K562 (cell line): Measurements from ENCODE around the gene GNAT2. TPM values are rescaled to one million over a fixed set of nuclear protein-coding genes. Genes with fewer than 3 reads are reported as not detected.

Experiments
- ATAC-seq: fragments of 200-7000 bp; cut with Tn5 transposase; 3 replicates; pipeline ENCODE4 v1.9.1; 2020; ENCODE audit warnings: moderate library complexity
- BruUV-seq: library from RNA; stranded (reverse); fragments of 400-500 nt; replicated peaks from 2 replicates; lab custom pipeline; 2021; lab: Mats Ljungman, UMichigan
- CTCF ChIA-PET: fragments of 300-600 bp; formaldehyde crosslinking; extraction: SDS; loops from one replicate; lab custom pipeline; 2021; ENCODE audit warnings: low intra/inter-chr PET ratio; lab: Yijun Ruan, JAX
- POLR2A ChIA-PET: fragments of 300-600, 350-650 bp; sonication (Branson Sonifier 250); formaldehyde crosslinking; extraction: SDS; loops from one replicate; lab custom pipeline; 2021; ENCODE audit warnings: antibody characterized with exemption, inconsistent platforms; lab: Yijun Ruan, JAX
- DNase-seq, 4 experiments: peaks; one replicate each; pipeline versions ENCODE4 v3.0.0 to v3.0.0-alpha.2; 2011 to 2018; ENCODE audit warnings: low spot score in 3 of 4, mixed read lengths in 3 of 4; ENCODE audit errors: extremely low read depth in 1 of 4
- FAIRE-seq: peaks from 2 replicates; lab custom pipeline; 2011; peaks lifted over from hg19 to GRCh38; lab: Jason Lieb, UNC
- H2AFZ ChIP-seq: 2 replicates; pipeline ENCODE4 v1.6.0; 2011; ENCODE audit warnings: low read depth, low read length, control low read depth, inconsistent platforms
- H3K27ac ChIP-seq: fragments of 200-600 bp; 3 replicates; pipeline ENCODE4 v1.8.0; 2011; ENCODE audit warnings: low read depth, mild to moderate bottlenecking, control low read depth, inconsistent platforms, low read length, moderate library complexity, mixed read lengths; ENCODE audit errors: extremely low read depth
- H3K27me3 ChIP-seq, 2 experiments: fragments of 300-600 bp in 1 of 2; 2 replicates in 1 of 2; 3 replicates in 1 of 2; pipeline versions ENCODE4 v1.6.0 to v1.8.0; 2011; ENCODE audit warnings: inconsistent platforms in 2 of 2, low read length in 2 of 2, mild to moderate bottlenecking in 1 of 2, mixed read lengths in 1 of 2, moderate library complexity in 1 of 2; ENCODE audit not compliant: control insufficient read depth in 2 of 2, insufficient read depth in 2 of 2
- H3K36me3 ChIP-seq: fragments of 300-600 bp; 3 replicates; pipeline ENCODE4 v1.8.0; 2011; ENCODE audit warnings: mild to moderate bottlenecking, low read length, inconsistent platforms; ENCODE audit not compliant: control insufficient read depth, insufficient read depth
- H3K4me1 ChIP-seq, 2 experiments: fragments of 200-600 bp in 1 of 2; replicated peaks in 1 of 2; 2 replicates in 1 of 2; 3 replicates in 1 of 2; pipeline versions ENCODE4 v1.5.1 to v1.8.0; 2011; ENCODE audit warnings: inconsistent platforms in 2 of 2, low read length in 2 of 2, mild to moderate bottlenecking in 1 of 2, mixed read lengths in 1 of 2, moderate library complexity in 1 of 2; ENCODE audit not compliant: control insufficient read depth in 2 of 2, insufficient read depth in 2 of 2
- H3K4me2 ChIP-seq: 2 replicates; pipeline ENCODE4 v1.6.1; 2011; ENCODE audit warnings: low read length, control low read depth, inconsistent platforms, mixed read lengths; ENCODE audit not compliant: insufficient read depth
- H3K4me3 ChIP-seq: fragments of 200-600 bp; sonication (generic), shearing (Covaris generic); 2 replicates; pipeline ENCODE4 v1.5.1; 2016; ENCODE audit warnings: control low read depth, inconsistent platforms
- H3K79me2 ChIP-seq: fragments of 200-600 bp; 3 replicates; pipeline ENCODE4 v1.8.0; 2011; ENCODE audit warnings: low read length, inconsistent platforms; ENCODE audit not compliant: control insufficient read depth, insufficient read depth
- H3K9ac ChIP-seq, 2 experiments: 2 replicates each; pipeline versions ENCODE4 v1.6.0 to v1.6.1; 2011; ENCODE audit warnings: low read depth in 2 of 2, low read length in 2 of 2, control low read depth in 1 of 2, inconsistent platforms in 1 of 2, mild to moderate bottlenecking in 1 of 2, mixed read lengths in 1 of 2; ENCODE audit not compliant: insufficient read depth in 1 of 2
- H3K9me1 ChIP-seq: one replicate; pipeline ENCODE4 v1.6.0; 2011; ENCODE audit warnings: inconsistent platforms, mild to moderate bottlenecking, low read length, moderate library complexity; ENCODE audit not compliant: control insufficient read depth, insufficient read depth
- H3K9me3 ChIP-seq: replicated peaks from 2 replicates; pipeline ENCODE4 v1.5.1; 2011; ENCODE audit warnings: low read depth, low read length, inconsistent platforms; ENCODE audit not compliant: control insufficient read depth, insufficient read depth
- H4K20me1 ChIP-seq: replicated peaks from 2 replicates; pipeline ENCODE4 v1.6.1; 2011; ENCODE audit warnings: low read length, inconsistent platforms, mixed read lengths; ENCODE audit not compliant: control insufficient read depth, insufficient read depth
- FOXK1 ChIP-seq: sonication (generic); formaldehyde crosslinking; IDR thresholded peaks from 2 replicates; pipeline ENCODE4 v1.8.0; 2022; ENCODE audit warnings: missing genetic modification reagents, mild to moderate bottlenecking, borderline replicate concordance
- LEF1 ChIP-seq: fragments of 450-650 bp; IDR thresholded peaks from 2 replicates; pipeline ENCODE4 v1.6.1; 2016; ENCODE audit warnings: mild to moderate bottlenecking
- ZNF785 ChIP-seq: fragments of 250-450 bp; sonication (Bioruptor Pico); IDR thresholded peaks from 2 replicates; pipeline ENCODE4 v1.4.0; 2020; ENCODE audit warnings: mild to moderate bottlenecking
- WGBS: fragments of 100-300 bp; shearing (Covaris generic); methylation state at CpG from one replicate; pipeline ENCODE4 v1.1.6; 2016; ENCODE audit warnings: low coverage, mixed read lengths; ENCODE audit not compliant: insufficient coverage; ENCODE audit errors: missing lambda C conversion rate; 5-methylcytosine and 5-hydroxymethylcytosine counted together
- in situ Hi-C: fragments of 300-500 bp; cut with MboI; formaldehyde crosslinking; loops from 4 replicates; pipeline ENCODE4 v1.15.0; 2018; ENCODE audit warnings: inconsistent platforms, mixed read lengths
- intact Hi-C: fragments of 100-400 bp; cut with micrococcal nuclease; formaldehyde crosslinking; loops from 2 replicates; pipeline ENCODE4 v1.14.2; 2022
- polyA plus RNA-seq, 8 experiments: library from polyadenylated mRNA; depleted of rRNA in 4 of 8; stranded (reverse) in 5 of 8; unstranded in 3 of 8; fragments of >200 nt; fragmentation: Nextera tagmentation in 2 of 8; fragmentation: Illumina TruSeq in 1 of 8; extraction: Ambion mirVana in 2 of 8; extraction: Trizol in 1 of 8; gene quantifications; 2 replicates each; pipeline versions ENCODE4 v1.2.1 to v1.2.3, GENCODE V29; 2011 to 2014; ENCODE audit warnings: inconsistent platforms in 1 of 8, missing spikeins in 1 of 8
- total RNA-seq, 7 experiments: library from RNA; depleted of rRNA in 6 of 7; stranded (reverse); fragments of >200 nt in 6 of 7; fragmentation: Illumina TruSeq in 2 of 7; extraction: Trizol in 2 of 7; gene quantifications; 2 replicates each; pipeline versions ENCODE4 v1.2.1 to v1.2.3, GENCODE V29; 2011 to 2021; ENCODE audit warnings: low replicate concordance in 1 of 7
- TF ChIP-seq, protein P1 (sequence below): sonication (generic); formaldehyde crosslinking; IDR thresholded peaks from 2 replicates; pipeline ENCODE4 v1.8.0; 2022; ENCODE audit warnings: mild to moderate bottlenecking, missing genetic modification reagents
- TF ChIP-seq, protein P2 (sequence below): fragments of 250-450 bp; sonication (Bioruptor Pico); IDR thresholded peaks from 2 replicates; pipeline ENCODE4 v1.8.0; 2022; ENCODE audit warnings: inconsistent platforms, mild to moderate bottlenecking, moderate library complexity, borderline replicate concordance

The GNAT2 gene
- total and polyA plus RNA-seq, 9 of the 15 experiments (the other 6 are each of a cell fraction or from before 2014, with no cell fraction given) = 0.06 to 0.52 (median 0.24) TPM; not detected in 1

DNA sequence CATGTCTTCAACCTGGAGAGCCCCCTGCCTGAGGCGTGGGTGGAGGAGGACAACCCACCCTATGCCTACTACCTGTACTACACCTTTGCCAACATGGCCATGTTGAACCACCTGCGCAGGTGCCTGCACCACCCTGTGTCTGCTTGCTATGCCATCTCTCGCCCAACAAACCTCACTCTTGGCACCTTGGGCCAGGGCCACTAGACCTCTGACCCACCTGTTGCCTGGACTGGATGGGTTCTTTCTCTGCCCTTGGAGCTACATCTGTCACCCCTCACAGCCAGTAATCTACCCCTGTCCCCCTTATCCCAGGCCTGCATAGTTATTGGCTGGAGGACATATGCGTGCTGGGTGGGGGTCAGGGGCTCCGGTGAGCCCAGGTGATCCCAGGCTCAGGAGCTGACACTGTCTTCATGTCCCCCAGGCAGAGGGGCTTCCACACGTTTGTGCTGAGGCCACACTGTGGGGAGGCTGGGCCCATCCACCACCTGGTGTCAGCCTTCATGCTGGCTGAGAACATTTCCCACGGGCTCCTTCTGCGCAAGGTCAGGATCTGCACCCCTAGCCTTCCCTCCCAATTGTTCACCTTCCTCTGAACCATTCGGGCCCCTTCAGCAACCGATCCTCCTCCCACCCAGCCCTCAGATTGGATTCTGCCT is 10.1 kb upstream of the GNAT2 start:
- no TSS peak for BruUV-seq
- Histone ChIP-seq H3K4me1 (peaks cover 0 to 45% of the 10 kb centered on the region in 2 experiments; a peak in 2 of 5 replicates), H2AFZ (no peak overlapping the region), H3K27me3 (no peaks in the 10 kb centered on the region), H3K27ac (no peak overlapping the region), H3K9ac (no peak overlapping the region), H3K4me2 (no peak overlapping the region), H3K9me1 (peaks cover 5% of the 10 kb centered on the region), H3K36me3 (peaks cover 63% of the 10 kb centered on the region; the same call in 2 of the 3 replicates), H4K20me1 (peaks cover 4% of the 10 kb centered on the region; the same call in 1 of the 2 replicates), H3K79me2 (no peaks in the 10 kb centered on the region), H3K9me3 (no peaks in the 10 kb centered on the region), H3K4me3 (no peak overlapping the region)
- 86% methylated on average over 10 of the region's 10 CpGs for WGBS
- ATAC-seq = no peak
- DNase-seq = no peak
- ChIA-PET POLR2A (interaction anchor here (0.8 to 4.2 kb wide), 4 partner anchors 9 to 81 kb away, joined by 3 to 23 read pairs (median 12); partner anchors contain the start of gene GNAI3), CTCF (interaction anchor here (2.6 kb wide), 1 partner anchor 83 kb away, joined by 24 read pairs; no protein-coding TSS in a partner anchor)
- FAIRE-seq = no peak
- intact Hi-C loops (loop anchor here (1.0 kb wide), 1 partner anchor 83 kb away; no protein-coding TSS in a partner anchor), in situ Hi-C loops (no loop called here)
- TF ChIP-seq, protein P1, sequence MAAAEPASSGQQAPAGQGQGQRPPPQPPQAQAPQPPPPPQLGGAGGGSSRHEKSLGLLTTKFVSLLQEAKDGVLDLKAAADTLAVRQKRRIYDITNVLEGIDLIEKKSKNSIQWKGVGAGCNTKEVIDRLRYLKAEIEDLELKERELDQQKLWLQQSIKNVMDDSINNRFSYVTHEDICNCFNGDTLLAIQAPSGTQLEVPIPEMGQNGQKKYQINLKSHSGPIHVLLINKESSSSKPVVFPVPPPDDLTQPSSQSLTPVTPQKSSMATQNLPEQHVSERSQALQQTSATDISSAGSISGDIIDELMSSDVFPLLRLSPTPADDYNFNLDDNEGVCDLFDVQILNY (CRISPR knock-in tag) = no peak
- TF ChIP-seq LEF1 (no peak), ZNF785 (CRISPR knock-in tag) (no peak), FOXK1 (CRISPR knock-in tag) (no peak)
- TF ChIP-seq, protein P2, sequence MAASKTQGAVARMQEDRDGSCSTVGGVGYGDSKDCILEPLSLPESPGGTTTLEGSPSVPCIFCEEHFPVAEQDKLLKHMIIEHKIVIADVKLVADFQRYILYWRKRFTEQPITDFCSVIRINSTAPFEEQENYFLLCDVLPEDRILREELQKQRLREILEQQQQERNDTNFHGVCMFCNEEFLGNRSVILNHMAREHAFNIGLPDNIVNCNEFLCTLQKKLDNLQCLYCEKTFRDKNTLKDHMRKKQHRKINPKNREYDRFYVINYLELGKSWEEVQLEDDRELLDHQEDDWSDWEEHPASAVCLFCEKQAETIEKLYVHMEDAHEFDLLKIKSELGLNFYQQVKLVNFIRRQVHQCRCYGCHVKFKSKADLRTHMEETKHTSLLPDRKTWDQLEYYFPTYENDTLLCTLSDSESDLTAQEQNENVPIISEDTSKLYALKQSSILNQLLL (CRISPR knock-in tag) = no peak
